ENCODE data around the gene GRM1.

Gene GRM1

GRCh38 chr6:146065690-146066089 is 36.8 kb downstream of the GRM1 start:
- no peak overlapping the region for H3K4me3 ChIP-seq (ENCODE audit: low read depth, low read length)
- TF ChIP-seq CTCF (IDR thresholded peaks at IDR 0.05; ENCODE audit: low read depth, low read length): no peak

GRCh38 chr6:146066506-146066905 is 37.6 kb downstream of the GRM1 start:
- TF ChIP-seq CTCF (IDR thresholded peaks at IDR 0.05; ENCODE audit: low read depth, low read length): no peak
- no peak overlapping the region for H3K4me3 ChIP-seq (ENCODE audit: low read depth, low read length)

- TF ChIP-seq CTCF (IDR thresholded peaks at IDR 0.05; ENCODE audit: low read depth, low read length): no peak
- H3K4me3 ChIP-seq (ENCODE audit: low read depth, low read length): no peak overlapping the region
Measured at GRCh38 chr6:146071781-146072180, 42.9 kb downstream of the GRM1 start.

GRCh38 chr6:146077992-146078391 is 49.1 kb downstream of the GRM1 start:
- no peak overlapping the region for H3K4me3 ChIP-seq (ENCODE audit: low read depth, low read length)

GRCh38 chr6:146087386-146087785 is 58.5 kb downstream of the GRM1 start:
- no peak overlapping the region for H3K4me3 ChIP-seq (ENCODE audit: low read depth, low read length)
- TF ChIP-seq CTCF (IDR thresholded peaks at IDR 0.05; ENCODE audit: low read depth, low read length): no peak

More at GRCh38 chr6:146077992-146078391, 49.1 kb downstream of the GRM1 start:
- no peak for TF ChIP-seq CTCF (IDR thresholded peaks at IDR 0.05; ENCODE audit: low read depth, low read length)

GRCh38 chr6:146090474-146090873 is 61.6 kb downstream of the GRM1 start:
- TF ChIP-seq CTCF (IDR thresholded peaks at IDR 0.05; ENCODE audit: low read depth, low read length): no peak
- no peak overlapping the region for H3K4me3 ChIP-seq (ENCODE audit: low read depth, low read length)

GRCh38 chr6:146092961-146093686 is 64.3 kb downstream of the GRM1 start:
- no peak for TF ChIP-seq CTCF (IDR thresholded peaks at IDR 0.05; ENCODE audit: low read depth, low read length)

More at GRCh38 chr6:146092961-146093686, 64.3 kb downstream of the GRM1 start:
- no peak overlapping the region for H3K4me3 ChIP-seq (ENCODE audit: low read depth, low read length)
